Ecto neural progenitor cell (in vitro differentiated cells): ENCODE data around the gene P2RY13.

Source experiments
- DNase-seq: peaks from one replicate; pipeline ENCODE4 v3.0.0-alpha.2; 2018; ENCODE audit warnings: low spot score

P2RY13 gene

GRCh38 chr3:151320131-151320530 is 9.2 kb downstream of the P2RY13 start:
- DNase-seq: no peak

DNA sequence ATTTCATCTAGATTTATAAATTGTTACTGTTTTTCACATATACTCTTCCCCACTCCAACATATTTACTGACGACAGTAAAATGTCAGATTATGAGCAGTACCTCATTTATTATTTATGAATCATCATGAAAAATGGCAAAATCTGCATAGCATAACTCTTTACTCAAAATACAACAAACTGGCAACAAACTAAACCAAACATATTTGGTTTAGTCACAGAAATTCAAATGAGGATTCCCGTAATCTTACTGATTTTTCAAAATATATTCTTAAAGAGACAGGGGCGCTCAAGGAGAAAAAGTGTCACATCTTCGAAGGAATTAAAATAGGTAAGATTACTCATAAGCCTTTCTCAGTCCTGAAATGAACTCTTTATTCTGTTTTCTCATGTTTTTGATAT is 9.7 kb downstream of the P2RY13 start:
- DNase-seq: no peak

DNA sequence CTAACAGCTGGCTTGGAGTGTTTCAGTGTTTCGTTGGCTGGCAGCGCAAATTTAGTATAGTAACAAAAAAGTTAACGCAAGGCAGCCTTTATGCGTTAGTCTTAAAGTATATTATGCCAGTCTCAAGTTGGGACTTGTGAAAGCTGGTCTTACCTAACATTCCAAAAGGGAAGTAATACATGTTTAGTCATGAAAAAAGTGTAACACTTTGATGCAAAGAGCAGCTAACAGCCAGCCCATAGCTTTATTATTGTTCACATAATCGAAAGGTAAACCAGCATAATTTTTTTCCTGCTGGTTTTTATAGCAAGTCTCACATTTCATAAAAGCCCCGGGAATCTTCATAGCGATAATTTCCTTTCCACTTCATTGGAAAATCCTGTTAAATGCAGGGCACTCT is 10.4 kb downstream of the P2RY13 start:
- no peak for DNase-seq

DNA sequence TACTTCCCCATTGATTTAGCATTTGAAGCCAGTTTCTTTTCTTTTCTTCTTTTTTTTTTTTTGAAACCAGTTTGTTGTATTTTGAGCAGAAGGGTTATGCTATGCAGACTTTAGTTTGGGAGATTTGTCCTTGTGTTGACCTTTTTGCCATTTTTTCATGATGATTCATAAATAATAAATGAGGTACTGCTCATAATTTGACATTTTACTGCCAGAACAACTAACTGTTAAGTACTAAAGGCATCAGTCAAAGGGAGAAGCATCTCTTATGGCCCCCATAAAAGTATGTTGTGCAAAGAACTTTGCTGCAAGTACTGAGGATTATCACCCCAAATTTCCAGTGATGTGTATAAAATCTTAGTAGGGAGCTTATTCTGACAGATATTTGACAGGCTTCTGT is 11.0 kb downstream of the P2RY13 start:
- DNase-seq: no peak

DNA sequence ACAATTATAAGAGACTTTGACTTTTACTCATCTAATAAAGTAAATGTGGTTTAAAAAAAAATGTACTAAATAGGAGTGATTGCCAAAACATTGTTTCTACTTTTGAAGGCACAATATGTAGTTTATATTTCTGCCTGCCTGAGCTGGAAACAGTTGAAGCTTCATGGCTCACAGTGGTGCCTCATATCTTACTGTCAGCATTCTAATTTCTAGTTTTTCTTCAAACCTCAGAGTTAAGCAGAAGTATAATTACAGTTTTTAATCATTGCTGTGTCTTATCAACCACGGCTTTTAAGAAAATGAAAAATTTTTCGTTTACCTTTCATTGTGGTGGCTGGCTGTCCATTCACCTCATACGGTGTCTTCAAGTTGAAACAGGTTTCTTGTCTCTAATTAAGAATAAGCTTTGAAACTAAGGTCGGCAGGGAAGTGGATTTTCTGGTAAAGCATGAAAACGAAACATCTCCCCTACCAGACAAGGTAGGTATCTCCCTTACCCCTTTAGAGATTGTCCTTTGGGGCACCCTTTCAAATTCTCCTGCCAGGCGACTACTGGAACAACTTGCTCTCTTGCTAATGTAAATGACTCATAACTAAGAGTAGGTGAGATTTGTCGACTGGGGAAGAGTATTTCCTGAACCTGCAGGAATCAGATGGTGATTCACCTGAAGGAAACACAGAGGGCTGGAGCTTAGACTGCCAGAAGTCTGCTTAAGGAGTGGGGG is 12.9 kb downstream of the P2RY13 start, which contains the start of gene GPR87:
TSS of gene GPR87 (minus strand) at position 554 of the 725 bp plus-strand sequence. CDS start 16,720 bp downstream, outside the sequence.
- DNase-seq: no peak

DNA sequence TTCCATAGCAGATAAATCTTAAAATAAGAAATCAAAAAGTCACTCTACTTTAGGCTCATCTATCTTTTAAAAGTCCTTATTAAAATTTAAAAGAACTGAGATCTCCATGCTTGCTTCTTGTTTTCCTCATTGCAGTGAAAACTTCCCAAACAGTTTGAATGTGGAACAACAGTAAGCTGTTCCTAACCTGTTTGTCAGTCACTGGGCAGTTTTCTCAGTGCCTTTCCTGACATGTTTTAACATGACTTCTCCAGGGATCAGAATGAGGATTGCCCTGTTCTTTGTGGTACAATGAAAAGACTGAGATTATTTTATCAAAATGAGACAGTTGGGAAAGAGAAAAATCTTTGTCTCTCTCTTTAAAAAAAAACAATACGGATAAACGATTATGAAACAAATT is 13.5 kb downstream of the P2RY13 start:
- no peak for DNase-seq

GRCh38 chr3:151315136-151315535 is 14.2 kb downstream of the P2RY13 start:
- DNase-seq: no peak

DNA sequence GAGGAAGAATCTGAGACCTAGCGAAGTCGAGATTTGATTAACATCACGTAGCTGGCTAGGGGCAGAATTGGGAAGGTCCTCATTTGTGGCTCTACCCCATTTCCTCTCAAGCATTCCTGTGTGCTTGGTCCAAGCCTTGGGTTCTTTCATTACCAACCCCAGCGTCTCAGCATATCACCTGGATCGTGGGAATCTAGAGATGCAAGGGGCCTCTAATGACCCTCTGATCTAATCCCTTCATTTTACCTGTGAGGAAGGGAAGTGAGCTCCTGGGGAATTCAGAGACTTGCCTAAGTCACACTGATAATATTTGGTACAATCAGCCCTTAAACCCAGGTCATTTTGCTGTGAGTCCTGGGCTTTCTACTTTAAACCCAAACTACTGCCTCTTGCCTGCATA is 14.8 kb downstream of the P2RY13 start:
- no peak for DNase-seq

DNA sequence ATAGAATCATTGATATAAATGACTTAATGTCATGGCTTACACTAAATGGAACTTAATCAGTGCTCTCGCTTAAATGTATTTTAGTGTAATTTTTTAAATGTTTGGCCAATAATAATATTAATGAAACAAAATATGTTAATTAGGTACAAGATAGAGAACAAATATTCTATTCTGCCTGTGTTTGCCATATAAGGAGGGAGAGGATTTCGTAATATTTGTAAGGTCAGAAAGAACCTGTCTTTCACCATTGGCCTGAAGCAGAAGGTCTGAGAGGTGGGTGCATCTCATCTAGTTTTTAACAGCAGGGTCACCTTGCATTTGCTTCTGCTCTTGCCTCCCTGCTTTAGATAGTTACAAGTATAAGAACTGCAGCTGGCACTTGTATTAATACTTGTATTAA is 15.2 kb downstream of the P2RY13 start:
- DNase-seq: no peak

DNA sequence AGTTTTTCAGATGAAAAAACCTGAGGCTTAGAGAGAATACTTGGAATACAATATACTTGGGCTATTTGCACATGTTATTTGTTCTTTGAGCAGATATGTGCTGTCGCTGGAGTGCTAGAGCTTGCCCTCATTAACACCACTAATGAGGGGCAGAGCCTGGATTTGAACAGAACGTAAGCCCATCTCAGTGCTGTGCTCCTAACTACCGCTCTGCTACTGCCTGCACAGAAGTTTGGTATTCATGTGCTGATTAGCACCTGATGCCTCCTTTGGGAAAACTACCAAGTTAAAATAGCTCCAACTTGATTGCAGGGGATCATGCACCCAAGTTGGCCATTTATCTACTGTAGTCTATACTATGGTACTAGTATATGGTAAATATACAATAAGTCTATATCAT is 16.4 kb downstream of the P2RY13 start:
- DNase-seq: no peak

DNA sequence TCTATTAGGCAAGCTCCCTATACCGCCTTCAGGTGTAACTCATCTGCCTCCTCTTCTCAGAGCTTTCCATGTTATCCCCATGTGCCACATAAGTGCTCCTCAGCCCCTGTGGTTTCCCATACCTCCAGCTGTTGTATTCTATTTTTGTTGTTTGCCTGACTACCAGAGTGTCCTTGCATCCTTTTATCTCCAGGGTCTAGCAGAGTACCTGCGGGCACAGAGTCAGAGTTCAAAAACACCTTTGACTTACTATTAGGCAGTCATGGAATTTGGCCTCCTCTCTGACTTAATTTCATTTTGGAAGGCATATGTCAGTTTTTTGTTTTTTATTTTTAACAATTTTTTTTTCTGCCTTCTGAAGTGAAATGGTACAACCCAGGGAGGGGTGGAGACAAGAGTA is 19.8 kb downstream of the P2RY13 start:
- no peak for DNase-seq

- no peak for DNase-seq
These were observed 21.5 kb downstream of the P2RY13 start for GRCh38 chr3:151307583-151308488.

- no peak for DNase-seq
These were observed 22.2 kb downstream of the P2RY13 start for GRCh38 chr3:151307131-151307530.

GRCh38 chr3:151306168-151306810 is 23.1 kb downstream of the P2RY13 start:
- DNase-seq: no peak

GRCh38 chr3:151305775-151306151 is 23.6 kb downstream of the P2RY13 start:
- DNase-seq: no peak

DNA sequence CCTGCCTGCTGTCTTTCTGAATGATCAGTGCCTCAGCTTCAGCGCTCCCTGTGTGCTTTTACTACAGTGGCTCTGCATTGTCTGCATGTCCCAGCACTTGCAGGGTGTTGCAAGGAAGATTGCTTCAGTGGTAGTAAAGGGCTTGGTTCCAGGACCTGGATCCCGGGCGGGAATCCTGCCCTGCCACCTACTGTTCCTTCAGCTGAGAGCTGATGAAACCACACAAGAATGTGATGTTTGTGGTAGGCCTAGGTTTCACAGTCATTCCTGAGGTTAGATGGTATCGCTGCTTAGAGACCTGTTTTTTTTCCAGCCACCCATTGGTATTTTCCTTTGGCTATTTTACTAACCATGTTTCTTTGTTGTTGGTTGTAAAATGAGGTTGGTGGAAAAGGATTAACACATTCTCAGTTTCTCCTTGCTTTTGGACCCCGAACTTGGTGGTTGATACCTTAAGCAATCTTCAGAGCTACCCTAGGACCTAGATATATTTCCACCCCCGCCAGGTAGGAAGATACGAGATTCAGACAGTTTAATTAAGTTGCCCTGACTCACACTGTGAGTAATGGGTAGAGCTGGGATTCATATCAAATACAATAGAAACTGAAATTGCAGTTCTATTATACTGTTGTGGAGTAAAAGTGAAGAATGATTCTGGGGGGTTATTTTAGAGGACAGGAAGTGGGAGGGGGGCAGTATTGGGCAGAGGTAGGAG is 24.1 kb downstream of the P2RY13 start:
- peak; percentile 63 for DNase-seq

DNA sequence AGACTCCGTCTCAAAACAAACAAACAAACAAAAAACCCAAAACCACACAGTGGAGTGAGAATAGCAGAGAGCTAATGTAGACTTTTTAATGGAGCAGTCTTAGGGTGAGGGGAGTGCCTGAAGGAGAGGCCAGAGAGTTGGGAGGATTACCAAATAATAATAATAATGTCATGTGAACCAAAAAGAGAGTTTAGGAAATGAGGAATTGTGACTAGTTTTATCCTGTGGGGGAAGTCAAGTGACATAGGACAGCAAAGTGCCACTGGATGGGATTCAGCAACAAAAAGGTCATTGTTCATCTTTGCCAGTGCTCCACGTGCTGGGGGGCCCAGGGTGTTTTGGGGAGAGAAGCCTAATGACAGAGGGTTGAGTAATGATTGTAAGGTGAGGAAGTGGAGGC is 25.6 kb downstream of the P2RY13 start:
- no peak for DNase-seq

GRCh38 chr3:151301787-151302186 is 27.6 kb downstream of the P2RY13 start:
- no peak for DNase-seq

GRCh38 chr3:151300539-151300938 is 28.8 kb downstream of the P2RY13 start:
- no peak for DNase-seq

DNA sequence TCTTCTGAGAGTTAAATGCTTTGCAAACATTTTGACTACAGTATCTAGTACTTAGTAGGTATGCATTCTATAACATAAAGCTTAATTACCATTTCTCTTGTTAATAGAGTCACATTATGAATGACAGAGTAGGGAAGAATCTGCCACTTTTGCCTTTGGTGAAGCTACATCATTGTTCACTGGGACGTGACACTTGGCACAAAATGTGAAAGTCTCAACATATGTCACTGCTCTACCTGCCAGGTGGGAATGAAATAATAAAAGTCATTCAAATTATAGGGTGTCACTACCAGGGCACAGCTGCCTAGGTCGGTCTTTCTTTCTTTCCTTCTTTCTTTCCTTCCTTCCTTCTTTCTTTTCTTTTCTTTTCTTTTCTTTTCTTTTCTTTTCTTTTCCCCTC is 30.3 kb downstream of the P2RY13 start:
- no peak for DNase-seq

- no peak for DNase-seq
These were observed 31.9 kb downstream of the P2RY13 start for GRCh38 chr3:151297429-151297828.

GRCh38 chr3:151296226-151296625 is 33.1 kb downstream of the P2RY13 start:
- DNase-seq: no peak
